Stimulated activated effector memory CD8-positive, alpha-beta T cell treated with anti-CD3 and anti-CD28 coated beads, Interleukin-12 subunit alpha, Interleukin-12 subunit beta, amount 100 ng/mL, for 72 hours (primary cell): ENCODE results near the gene TP63.
"Not testable (repeated sequence)": the region's sequence is repeated elsewhere in the genome, so short reads cannot be mapped to it uniquely, and the experiment has no call there.

Experiments
- ATAC-seq: fragments of 150-1000 bp; cut with Tn5 transposase; 2 replicates; pipeline ENCODE4 v1.10.0; 2021
- DNase-seq, 2 donors: peaks; one replicate each; pipeline ENCODE4 v3.0.0; 2021 to 2022; ENCODE audit warnings: low spot score in 2 of 2
- H3K27ac Mint-ChIP-seq: one replicate; pipeline ENCODE4 v1.8.0; 2022; ENCODE audit warnings: mild to moderate bottlenecking, mixed read lengths
- H3K36me3 Mint-ChIP-seq: one replicate; pipeline ENCODE4 v1.8.0; 2022; ENCODE audit warnings: mild to moderate bottlenecking, mixed read lengths
- H3K4me1 Mint-ChIP-seq: one replicate; pipeline ENCODE4 v1.8.0; 2022; ENCODE audit warnings: mixed read lengths
- H3K4me3 Mint-ChIP-seq: one replicate; pipeline ENCODE4 v1.8.0; 2022; ENCODE audit warnings: mild to moderate bottlenecking, mixed read lengths
- H3K9me3 Mint-ChIP-seq: one replicate; pipeline ENCODE4 v1.8.0; 2022; ENCODE audit warnings: mixed read lengths

Gene TP63

DNA sequence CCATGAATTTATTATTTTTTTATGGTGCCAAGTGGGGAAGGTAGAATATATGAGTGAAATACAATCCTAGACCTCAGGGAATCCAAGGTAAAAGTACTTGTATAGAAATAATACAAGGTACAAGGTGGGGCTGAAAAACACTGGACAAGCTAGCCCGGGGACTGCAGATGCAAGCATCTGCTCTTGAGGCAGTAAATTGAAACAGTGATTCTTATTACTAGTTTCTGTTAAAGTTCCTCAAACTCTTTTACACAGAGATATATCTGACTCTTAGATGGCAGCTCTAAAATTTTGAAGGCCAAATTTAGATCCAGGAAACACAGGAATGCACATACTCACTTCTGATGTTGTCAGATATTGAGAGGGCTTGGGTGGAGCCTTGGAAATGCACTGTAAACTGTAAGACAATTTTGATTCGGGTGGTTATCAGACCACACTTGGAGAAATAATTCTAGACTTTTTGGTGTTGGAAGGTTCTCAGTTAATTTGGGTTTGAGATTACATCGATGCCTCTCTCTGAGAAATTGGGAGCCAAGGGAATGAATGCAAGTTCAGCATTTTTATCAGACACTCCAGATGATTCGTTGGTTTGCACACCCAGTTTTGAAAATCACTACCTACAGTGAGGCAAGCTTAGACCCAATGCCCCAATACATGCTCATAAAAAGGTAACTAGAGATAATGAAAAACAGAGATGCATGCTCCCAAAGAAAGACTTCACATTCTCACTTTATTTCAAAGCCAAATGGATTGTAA is 7.3 kb downstream of the TP63 start:
- Mint-ChIP-seq H3K4me3 (no peak overlapping the region), H3K36me3 (no peaks in the 10 kb centered on the region), H3K4me1 (no peaks in the 10 kb centered on the region), H3K9me3 (no peaks in the 10 kb centered on the region), H3K27ac (no peak overlapping the region)
- DNase-seq (no peak), ATAC-seq (no peak)

DNA sequence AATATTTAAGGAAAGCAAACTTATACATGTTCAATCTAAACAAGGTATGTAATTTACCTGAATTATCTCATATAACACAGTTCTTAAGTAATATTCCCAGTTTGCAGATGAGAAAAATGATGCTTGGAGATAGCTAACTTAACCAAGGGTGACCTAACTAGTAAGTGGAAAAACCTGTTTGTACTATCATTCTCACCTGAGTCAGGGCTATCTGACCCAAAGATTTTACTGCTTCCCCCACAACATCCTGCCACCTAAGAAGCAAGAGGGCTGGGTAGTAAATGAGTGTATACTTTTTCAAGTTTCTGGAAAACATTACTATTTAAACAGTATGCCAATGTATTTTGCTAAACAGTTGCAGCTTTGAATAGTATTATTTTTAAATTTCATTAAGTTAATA is 10.6 kb downstream of the TP63 start:
- H3K4me3 Mint-ChIP-seq, result no peak overlapping the region
- DNase-seq, result no peak
- no peaks in the 10 kb centered on the region for H3K4me1 Mint-ChIP-seq
- H3K36me3 Mint-ChIP-seq, result no peaks in the 10 kb centered on the region
- peaks cover 3% of the 10 kb centered on the region for H3K9me3 Mint-ChIP-seq
- ATAC-seq, result peak; percentile 94
- H3K27ac Mint-ChIP-seq, result no peak overlapping the region

DNA sequence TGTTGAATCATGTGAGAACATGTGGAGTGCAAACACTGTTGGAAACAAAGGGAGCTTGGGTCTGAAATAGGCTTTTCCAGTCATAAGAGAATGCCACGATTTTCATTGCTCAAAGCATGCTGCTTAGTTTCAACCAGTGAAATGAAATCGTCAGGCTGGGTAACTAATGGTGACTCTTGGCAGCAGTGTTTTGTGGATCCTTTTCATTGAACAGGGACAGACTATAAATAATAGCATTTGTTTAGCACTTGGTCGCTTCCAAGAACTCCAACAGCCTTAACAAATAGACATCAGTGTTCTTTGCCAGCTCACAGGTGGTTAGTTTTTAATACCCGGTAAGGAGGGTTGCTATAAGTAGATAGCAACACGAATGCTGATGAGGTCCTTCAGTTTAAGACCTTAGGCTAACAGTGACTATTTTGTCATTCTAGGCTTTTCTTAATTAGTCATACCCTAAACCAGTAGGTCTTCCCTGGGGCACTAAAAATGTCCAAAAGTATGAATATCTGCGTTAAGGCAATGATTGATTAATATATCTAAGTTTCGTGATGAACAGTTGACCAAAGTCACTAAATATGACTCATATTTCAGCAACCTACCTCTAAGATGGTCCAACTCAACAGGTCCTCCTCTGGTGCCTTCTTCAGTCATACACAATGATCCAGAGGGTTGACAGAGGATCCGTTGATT is 15.8 kb downstream of the TP63 start:
- Mint-ChIP-seq H3K27ac (no peak overlapping the region), H3K36me3 (no peaks in the 10 kb centered on the region), H3K4me1 (no peaks in the 10 kb centered on the region), H3K4me3 (no peak overlapping the region), H3K9me3 (peaks cover 9% of the 10 kb centered on the region)
- ATAC-seq (peak; percentile 70), DNase-seq (no peak)

DNA sequence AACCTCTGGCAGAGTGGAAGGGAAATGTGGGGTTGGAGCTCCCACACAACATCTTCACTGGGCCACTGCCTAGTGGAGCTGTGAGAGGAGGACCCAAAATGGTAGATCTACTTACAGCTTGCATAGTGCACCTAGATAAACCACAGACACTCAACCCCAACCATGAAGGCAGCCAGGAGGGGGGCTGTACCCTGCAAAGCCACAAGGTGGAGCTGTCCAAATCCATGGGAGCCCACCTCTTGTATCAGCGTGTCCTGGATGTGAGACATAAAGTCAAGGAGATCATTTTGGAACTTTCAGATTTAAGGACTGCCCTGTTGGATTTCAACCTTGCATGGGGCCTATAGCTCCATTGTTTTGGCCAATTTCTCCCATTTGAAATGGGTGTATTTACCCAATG is 20.9 kb downstream of the TP63 start:
- H3K36me3 Mint-ChIP-seq, result no peaks in the 10 kb centered on the region
- H3K4me1 Mint-ChIP-seq, result no peaks in the 10 kb centered on the region
- H3K4me3 Mint-ChIP-seq, result no peak overlapping the region
- DNase-seq, result no peak
- ATAC-seq, result no peak
- peaks cover 19% of the 10 kb centered on the region for H3K9me3 Mint-ChIP-seq
- no peak overlapping the region for H3K27ac Mint-ChIP-seq

DNA sequence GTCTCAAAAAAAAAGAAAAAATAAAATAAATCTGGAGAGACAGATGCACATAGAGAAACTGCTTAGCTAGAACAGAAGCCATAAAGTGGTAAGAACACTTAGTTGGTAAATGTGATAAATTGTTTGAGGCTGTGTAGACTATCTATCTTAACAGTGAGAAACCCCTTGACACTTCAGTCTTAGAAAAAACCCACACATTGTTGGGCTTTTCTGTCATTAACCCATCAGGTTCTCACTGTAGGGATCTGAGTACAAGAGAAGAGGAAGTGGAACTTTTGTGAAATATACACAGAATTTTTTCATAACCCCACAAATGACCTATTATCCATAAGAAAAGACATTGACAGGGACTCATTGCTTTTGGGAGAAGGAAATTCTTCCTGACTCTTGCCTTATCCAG is 24.4 kb downstream of the TP63 start:
- Mint-ChIP-seq H3K27ac (no peak overlapping the region), H3K36me3 (no peaks in the 10 kb centered on the region), H3K4me3 (no peak overlapping the region), H3K9me3 (peaks cover 20% of the 10 kb centered on the region), H3K4me1 (no peaks in the 10 kb centered on the region)
- DNase-seq (no peak), ATAC-seq (no peak)

DNA sequence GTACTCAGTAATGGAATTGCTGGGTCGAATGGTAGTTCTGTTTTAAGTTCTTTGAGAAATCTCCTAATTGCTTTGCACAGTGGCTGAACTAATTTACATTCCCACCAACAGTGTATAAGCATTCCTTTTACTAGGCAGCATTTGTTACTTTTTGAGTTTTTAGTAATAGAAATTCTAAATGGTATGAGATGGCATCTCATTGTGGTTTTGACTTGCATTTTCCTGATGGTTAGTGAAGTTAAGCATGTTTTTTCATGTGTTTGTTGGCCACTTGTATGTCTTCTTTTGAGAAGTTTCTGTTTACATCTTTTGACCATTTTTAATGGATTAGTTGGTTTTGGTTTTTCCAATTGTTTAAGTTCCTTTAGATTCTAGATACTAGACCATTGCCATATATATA is 28.4 kb downstream of the TP63 start:
- ATAC-seq, result no peak
- peaks cover 17% of the 10 kb centered on the region for H3K9me3 Mint-ChIP-seq

DNA sequence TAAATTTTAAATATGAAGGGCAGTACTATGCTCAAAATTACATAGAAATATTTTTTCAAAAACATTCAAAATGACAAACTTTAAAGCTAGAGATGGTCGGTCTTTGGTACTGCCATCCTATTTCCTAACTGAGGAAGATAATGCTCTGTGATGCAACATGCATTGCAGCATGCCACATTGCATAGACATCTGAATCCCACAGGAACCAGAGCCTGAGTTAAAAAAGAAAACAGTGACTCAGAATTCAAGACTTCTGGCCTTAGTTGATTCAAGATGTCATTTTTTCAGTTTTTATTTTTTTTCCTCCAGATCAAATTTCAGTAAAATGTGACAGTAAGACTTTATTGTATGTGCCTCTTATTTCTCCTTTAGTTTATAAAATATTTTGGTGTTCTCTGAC is 33.1 kb downstream of the TP63 start:
- H3K4me3 Mint-ChIP-seq, result no peak overlapping the region
- H3K27ac Mint-ChIP-seq, result no peak overlapping the region
- DNase-seq, result no peak
- no peaks in the 10 kb centered on the region for H3K36me3 Mint-ChIP-seq
- H3K9me3 Mint-ChIP-seq, result no peaks in the 10 kb centered on the region
- H3K4me1 Mint-ChIP-seq, result no peaks in the 10 kb centered on the region
- no peak for ATAC-seq

More for the DNA sequence above, 28.4 kb downstream of the TP63 start:
- no peak overlapping the region for H3K27ac Mint-ChIP-seq
- no peak for DNase-seq
- no peaks in the 10 kb centered on the region for H3K4me1 Mint-ChIP-seq
- H3K36me3 Mint-ChIP-seq, result no peaks in the 10 kb centered on the region
- no peak overlapping the region for H3K4me3 Mint-ChIP-seq

DNA sequence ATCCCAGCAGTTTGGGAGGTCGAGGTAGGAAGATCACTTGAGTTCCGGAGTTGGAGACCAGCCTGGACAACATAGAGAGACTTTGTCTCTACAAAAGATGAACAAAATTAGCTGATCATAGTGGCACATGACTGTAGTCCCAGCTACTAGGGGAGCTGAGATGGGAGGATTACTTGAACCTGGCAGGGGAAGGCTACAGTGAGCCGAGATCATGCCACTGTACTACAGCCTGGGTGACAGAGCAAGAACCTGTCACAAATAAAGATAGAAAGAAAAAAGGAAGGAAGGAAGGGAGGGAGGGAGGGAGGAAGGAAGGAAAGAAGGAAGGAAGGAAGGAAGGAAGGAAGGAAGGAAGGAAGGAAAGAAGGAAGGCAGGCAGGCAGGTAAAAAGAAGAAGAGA is 41.2 kb downstream of the TP63 start:
- ATAC-seq, H3K27ac Mint-ChIP-seq, H3K4me1 Mint-ChIP-seq, H3K9me3 Mint-ChIP-seq, H3K36me3 Mint-ChIP-seq, DNase-seq, H3K4me3 Mint-ChIP-seq: not testable (repeated sequence)

DNA sequence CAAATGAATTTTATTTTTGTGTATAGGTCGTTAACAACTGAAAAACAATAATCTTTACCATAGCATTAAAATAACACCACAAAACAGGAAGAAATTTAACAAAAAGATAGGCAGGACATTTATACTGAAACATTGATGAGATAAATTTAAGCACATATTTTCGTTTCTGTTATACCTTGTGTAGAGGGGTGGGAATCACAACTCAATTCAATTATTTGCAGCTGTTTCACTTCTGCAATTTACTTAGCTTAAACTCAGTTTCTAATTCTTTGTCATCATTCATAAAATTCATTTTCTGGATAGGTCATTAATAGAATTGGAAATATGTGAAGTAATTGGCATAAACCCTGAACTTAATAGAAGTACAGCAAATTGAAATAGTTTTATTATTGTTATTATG is 42.3 kb downstream of the TP63 start:
- ATAC-seq (no peak), DNase-seq (no peak)
- H3K4me3 Mint-ChIP-seq, result no peak overlapping the region
- H3K4me1 Mint-ChIP-seq, result no peaks in the 10 kb centered on the region
- H3K27ac Mint-ChIP-seq, result no peak overlapping the region
- H3K9me3 Mint-ChIP-seq, result peaks cover 6% of the 10 kb centered on the region
- H3K36me3 Mint-ChIP-seq, result no peaks in the 10 kb centered on the region

DNA sequence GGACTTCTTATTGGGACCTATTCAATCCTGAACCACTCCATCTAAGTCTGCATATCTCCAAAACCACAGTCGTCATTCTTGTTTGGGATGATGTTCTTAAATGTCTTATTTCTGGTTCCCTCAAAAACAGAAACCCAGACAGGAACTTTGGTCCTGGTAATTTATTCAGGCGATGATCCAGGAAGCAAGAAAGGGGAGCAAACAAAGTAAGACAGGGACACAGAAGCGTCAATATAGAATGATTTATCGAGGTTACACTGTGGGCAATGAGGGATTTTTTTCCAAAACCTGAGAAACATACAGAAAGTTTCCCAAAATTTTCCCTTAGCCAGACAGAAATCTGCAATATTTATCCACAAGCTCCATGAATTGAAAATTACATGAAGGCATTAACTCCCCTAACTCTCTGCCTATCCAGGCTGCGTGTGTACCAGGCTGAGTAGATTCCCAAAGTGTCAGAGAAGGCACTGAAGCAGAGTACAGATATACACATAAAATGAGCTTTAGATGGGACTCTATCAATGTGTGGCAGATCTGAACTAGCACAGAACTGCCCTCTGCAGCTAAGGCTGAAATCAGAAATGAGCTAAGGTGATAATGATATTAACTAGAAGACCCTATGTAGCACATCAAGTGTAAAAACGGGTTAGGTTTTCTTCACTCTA is 43.2 kb downstream of the TP63 start:
- DNase-seq (no peak), ATAC-seq (no peak)
- no peak overlapping the region for H3K27ac Mint-ChIP-seq
- H3K4me1 Mint-ChIP-seq, result no peaks in the 10 kb centered on the region
- H3K4me3 Mint-ChIP-seq, result no peak overlapping the region
- peaks cover 6% of the 10 kb centered on the region for H3K9me3 Mint-ChIP-seq
- no peaks in the 10 kb centered on the region for H3K36me3 Mint-ChIP-seq

DNA sequence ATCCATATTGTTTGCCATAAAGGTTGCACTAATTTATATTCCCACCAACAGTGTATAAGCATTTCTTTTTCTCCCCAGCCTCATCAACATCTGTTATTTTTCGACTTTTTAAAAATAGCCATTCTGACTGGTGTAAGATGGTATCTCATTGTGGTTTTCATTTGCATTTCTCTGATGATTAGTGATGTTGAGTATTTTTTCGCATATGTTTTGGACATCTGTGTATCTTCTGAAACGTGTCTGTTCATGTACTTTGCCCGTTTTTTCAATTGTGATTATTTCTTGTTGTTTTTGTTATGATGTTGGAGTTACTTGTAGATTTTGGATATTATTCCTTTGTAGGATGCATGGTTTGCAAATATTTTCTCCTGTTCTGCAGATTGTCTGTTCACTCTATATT is 46.5 kb downstream of the TP63 start:
- DNase-seq (no peak), ATAC-seq (no peak)
- no peaks in the 10 kb centered on the region for H3K4me1 Mint-ChIP-seq
- no peaks in the 10 kb centered on the region for H3K36me3 Mint-ChIP-seq
- no peak overlapping the region for H3K27ac Mint-ChIP-seq
- H3K9me3 Mint-ChIP-seq, result no peaks in the 10 kb centered on the region
- H3K4me3 Mint-ChIP-seq, result no peak overlapping the region

DNA sequence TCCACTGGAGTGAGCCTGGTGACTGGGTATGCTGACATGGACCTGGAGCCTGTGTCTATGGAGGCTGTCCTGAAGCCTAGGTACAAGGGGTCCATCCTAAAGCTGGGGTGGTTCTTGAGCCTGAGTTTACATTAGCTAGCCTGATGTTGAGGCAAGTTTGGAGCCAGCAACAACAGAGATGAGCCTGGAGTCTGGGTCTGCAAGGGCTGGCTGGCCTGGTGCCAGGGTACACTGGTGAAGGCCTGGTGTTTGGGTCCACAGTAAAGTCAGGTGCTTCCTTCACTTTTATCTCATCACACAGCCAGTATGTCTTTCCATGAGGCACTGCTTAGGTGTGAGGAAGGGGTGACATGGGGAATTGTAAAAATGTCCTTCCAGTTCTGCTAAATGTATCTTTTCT is 49.5 kb downstream of the TP63 start:
- ATAC-seq (no peak), DNase-seq (no peak)
- H3K27ac Mint-ChIP-seq, result no peak overlapping the region
- no peak overlapping the region for H3K4me3 Mint-ChIP-seq
- H3K36me3 Mint-ChIP-seq, result no peaks in the 10 kb centered on the region
- peaks cover 6% of the 10 kb centered on the region for H3K4me1 Mint-ChIP-seq
- no peaks in the 10 kb centered on the region for H3K9me3 Mint-ChIP-seq

DNA sequence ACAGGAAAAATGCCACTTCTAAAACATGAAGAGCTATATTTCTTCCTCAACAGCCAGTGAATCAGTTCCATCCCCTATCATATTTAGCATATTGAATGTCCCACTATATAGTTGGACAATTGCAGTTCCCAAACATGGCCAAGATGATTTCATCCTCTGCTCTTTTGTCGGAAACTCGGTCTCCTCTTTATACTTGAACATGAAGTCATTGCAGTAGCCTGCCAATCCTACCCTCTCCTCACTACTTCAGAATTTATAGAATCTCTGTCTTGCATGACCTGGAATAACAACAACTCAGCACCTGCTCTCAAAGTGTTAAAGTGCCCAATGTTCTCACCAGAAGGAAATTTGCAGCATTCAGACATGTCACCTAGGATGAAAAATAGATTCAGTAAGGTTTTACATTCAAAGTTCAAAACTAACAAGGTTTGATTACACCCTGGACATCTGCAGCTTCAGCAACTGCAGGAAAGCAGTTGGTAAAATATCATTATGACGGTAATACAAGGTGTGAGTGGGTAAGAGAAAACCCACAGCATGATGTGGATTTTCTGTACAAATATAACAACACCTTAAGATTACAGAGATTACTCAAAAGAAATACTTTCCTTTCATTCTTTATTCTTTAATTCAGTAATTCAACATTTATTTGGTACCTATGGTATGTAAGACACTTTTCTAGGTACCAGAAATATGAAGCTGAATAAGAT is 52.5 kb downstream of the TP63 start:
- Mint-ChIP-seq H3K36me3 (no peaks in the 10 kb centered on the region), H3K27ac (no peak overlapping the region), H3K9me3 (no peaks in the 10 kb centered on the region), H3K4me3 (no peak overlapping the region), H3K4me1 (peaks cover 6% of the 10 kb centered on the region)
- DNase-seq (no peak), ATAC-seq (peak; percentile 54)

DNA sequence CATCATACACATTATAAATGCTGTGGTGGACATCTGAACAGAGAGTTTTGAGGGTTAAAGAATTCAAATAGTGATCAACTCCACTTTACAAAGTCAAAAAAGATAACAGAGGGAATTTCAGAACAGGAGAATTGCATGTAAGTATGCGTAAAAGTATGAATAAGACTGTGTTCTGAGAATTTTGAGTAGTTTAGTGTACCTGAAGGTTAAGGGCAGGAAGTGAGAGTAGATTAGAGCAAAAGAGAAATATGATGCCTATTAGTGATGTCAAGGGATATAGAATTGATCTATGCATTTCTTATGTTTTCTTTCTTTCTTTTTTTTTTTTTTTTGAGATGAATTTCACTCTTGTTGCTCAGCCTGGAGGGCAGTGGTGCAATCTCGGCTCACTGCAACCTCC is 53.1 kb downstream of the TP63 start:
- no peak overlapping the region for H3K4me3 Mint-ChIP-seq
- no peak overlapping the region for H3K27ac Mint-ChIP-seq
- no peaks in the 10 kb centered on the region for H3K9me3 Mint-ChIP-seq
- no peak for DNase-seq
- ATAC-seq, result peak; percentile 39
- no peaks in the 10 kb centered on the region for H3K36me3 Mint-ChIP-seq
- peaks cover 6% of the 10 kb centered on the region for H3K4me1 Mint-ChIP-seq

DNA sequence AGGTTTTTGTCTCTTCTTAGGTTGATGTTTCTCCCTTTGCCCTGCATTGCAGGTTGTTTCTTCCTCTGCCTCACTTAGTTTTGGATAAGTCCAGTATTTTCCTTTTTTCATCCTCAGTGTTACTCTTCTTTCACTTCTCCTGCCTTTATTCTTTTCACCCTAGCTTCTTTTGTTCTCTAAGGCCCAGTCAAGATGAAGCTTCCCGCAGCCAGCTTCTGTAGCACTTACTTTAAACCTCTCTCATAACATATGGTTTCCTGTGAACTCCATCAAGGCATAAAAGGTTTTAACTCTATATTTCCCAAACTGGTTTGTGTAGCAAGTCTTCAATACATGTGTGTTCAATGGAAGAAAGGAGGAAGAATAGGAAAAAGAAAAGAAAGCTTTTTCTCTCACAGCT is 54.1 kb downstream of the TP63 start:
- Mint-ChIP-seq H3K27ac (no peak overlapping the region), H3K9me3 (no peaks in the 10 kb centered on the region), H3K4me3 (no peak overlapping the region), H3K36me3 (no peaks in the 10 kb centered on the region), H3K4me1 (peaks cover 6% of the 10 kb centered on the region)
- ATAC-seq, result no peak
- no peak for DNase-seq
